ENCODE measurements around the gene PPIF.

The PPIF gene

DNA sequence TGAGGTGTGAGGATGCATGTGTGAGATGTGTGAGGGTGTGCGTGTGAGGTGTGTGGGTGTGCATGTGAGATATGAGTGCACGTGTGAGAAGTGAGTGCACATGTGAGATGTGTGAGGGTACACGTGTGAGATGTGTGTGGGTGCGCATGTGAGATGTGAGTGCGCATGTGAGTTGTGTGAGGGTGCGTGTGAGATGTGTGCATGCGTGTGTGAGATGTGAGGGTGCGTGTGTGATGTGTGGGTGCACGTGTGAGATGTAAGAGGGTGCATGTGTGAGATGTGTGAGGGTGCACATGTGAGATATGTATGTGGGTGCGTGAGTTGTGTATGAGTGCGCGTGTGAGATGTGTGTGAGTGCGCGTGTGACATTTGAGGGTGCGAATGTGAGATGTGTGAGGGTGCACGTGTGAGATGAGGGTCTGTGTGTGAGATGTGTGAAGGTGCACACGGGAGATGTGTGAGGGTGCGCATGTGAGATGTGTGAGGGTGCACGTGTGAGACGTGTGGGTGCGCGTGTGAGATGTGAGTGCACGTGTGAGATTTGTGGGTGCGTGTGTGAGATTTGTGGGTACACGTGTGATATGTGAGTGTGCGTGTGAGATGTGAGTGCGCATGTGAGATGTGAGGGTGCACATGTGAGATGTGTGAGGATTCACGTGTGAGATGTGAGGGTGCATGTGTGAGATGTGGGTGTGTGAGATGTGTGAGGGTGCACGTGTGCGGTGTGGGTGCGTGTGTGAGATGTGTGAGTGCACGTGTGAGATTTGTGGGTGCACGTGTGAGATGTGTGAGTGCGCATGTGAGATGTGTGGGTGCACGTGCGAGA, 30.5 kb downstream of the PPIF start:
- TF ChIP-seq, protein P1, sequence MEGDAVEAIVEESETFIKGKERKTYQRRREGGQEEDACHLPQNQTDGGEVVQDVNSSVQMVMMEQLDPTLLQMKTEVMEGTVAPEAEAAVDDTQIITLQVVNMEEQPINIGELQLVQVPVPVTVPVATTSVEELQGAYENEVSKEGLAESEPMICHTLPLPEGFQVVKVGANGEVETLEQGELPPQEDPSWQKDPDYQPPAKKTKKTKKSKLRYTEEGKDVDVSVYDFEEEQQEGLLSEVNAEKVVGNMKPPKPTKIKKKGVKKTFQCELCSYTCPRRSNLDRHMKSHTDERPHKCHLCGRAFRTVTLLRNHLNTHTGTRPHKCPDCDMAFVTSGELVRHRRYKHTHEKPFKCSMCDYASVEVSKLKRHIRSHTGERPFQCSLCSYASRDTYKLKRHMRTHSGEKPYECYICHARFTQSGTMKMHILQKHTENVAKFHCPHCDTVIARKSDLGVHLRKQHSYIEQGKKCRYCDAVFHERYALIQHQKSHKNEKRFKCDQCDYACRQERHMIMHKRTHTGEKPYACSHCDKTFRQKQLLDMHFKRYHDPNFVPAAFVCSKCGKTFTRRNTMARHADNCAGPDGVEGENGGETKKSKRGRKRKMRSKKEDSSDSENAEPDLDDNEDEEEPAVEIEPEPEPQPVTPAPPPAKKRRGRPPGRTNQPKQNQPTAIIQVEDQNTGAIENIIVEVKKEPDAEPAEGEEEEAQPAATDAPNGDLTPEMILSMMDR (IDR thresholded peaks at IDR 0.05; ENCODE audit: insufficient read depth, low read length, poor library complexity, severe bottlenecking): no peak
- no peaks in the 10 kb centered on the region for H3K36me3 ChIP-seq (ENCODE audit: control insufficient read depth, insufficient read depth, low read length)
- no peak for DNase-seq (ENCODE audit: extremely low read depth, insufficient read length)
- no peaks in the 10 kb centered on the region; the same call in none of the 2 replicates for H3K27me3 ChIP-seq (replicated peaks; ENCODE audit: control insufficient read depth, insufficient read depth, low read length)
- H3K4me3 ChIP-seq (replicated peaks; ENCODE audit: low read depth, low read length): no peak overlapping the region

DNA sequence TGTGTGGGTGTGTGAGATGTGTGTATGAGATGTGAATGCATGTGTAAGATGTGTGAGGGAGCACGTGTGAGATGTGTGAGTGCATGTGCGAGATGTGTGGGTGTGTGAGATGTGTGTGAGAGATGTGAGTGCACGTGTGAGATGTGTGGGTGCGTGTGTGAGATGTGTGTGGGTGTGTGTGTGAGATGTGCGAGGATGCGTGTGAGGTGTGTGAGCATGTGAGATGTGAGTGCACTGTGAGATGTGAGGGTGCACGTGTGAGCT, 31.0 kb downstream of the PPIF start:
- DNase-seq (ENCODE audit: extremely low read depth, insufficient read length): no peak
- no peaks in the 10 kb centered on the region for H3K36me3 ChIP-seq (ENCODE audit: control insufficient read depth, insufficient read depth, low read length)
- TF ChIP-seq, protein P1 (IDR thresholded peaks at IDR 0.05; ENCODE audit: insufficient read depth, low read length, poor library complexity, severe bottlenecking): no peak
- no peaks in the 10 kb centered on the region; the same call in none of the 2 replicates for H3K27me3 ChIP-seq (replicated peaks; ENCODE audit: control insufficient read depth, insufficient read depth, low read length)
- H3K4me3 ChIP-seq (replicated peaks; ENCODE audit: low read depth, low read length): no peak overlapping the region

DNA sequence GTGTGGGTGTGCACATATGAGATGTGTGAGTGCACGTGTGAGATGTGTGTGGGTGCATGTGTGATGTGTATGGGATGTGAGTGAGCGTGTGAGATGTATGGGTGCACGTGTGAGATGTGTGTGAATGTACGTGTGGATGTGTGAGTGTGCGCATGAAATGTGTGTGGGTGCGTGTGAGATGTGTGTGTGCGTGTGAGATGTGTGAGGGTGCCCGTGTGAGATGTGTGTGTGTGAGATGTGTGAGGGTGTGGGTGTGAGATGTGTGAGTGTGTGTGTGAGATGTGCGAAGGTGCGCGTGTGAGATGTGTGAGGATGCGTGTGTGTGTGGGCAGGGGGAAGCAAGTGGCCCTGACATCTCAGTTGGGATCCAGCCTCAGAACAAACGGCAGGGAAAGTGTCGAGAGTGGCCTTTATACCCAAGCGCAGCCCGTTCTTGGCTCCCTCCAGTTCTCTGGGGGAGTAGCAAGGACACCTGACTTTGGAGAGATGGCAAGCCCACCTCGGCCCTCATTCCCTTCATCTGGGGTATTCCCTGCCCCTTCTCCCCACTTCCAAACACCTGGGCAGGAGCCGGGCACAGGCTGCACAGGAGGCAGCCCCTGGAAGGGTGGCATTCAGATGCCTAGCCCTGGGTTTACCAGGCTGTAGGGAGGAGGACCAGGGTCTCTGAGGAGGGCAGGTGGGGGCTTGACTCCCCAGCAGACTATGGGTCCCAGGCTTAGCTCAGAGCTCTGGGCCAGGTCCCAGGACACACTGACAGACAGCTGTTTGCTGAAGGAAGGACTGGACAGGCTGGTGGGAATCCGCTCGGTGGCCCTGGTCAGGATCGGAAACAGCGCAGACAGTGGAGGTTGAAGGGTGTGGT, 31.6 kb downstream of the PPIF start:
- Histone ChIP-seq H3K36me3 (ENCODE audit: control insufficient read depth, insufficient read depth, low read length) (no peaks in the 10 kb centered on the region), H3K27me3 (replicated peaks; ENCODE audit: control insufficient read depth, insufficient read depth, low read length) (no peaks in the 10 kb centered on the region; the same call in none of the 2 replicates), H3K4me3 (replicated peaks; ENCODE audit: low read depth, low read length) (no peak overlapping the region)
- TF ChIP-seq, protein P1 (IDR thresholded peaks at IDR 0.05; ENCODE audit: insufficient read depth, low read length, poor library complexity, severe bottlenecking): no peak
- DNase-seq (ENCODE audit: extremely low read depth, insufficient read length): no peak

DNA sequence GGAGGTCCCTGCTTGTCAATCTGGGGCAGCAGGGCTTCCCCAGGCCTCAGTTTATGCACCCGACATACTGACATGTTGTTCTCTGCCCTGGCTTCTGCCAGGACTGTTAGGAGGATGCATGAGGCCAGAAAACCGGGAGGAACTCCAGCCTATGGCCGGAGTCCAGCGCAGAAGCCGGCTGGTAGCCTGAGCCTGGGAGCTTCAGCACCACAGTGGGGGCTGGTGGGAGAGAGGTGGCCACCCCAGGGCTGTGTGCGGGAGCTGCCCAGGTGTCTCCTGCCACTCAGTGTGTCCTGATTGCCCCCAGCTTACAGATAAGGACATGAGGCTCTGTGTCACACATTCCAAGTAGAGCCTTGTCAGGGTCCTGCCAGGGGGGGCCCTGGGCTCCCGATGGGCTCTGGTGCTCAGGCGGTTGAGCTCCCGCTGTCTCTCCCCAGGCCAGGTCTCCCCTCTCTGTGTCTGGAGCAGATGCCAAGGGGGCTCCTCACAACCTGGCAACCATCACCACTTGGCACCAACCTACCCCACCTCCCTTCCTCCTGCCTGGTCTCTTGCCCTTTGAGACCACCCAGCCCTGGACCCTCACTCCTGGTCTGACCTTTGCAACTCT, 32.3 kb downstream of the PPIF start:
- H3K36me3 ChIP-seq (ENCODE audit: control insufficient read depth, insufficient read depth, low read length): no peaks in the 10 kb centered on the region
- TF ChIP-seq, protein P1 (IDR thresholded peaks at IDR 0.05; ENCODE audit: insufficient read depth, low read length, poor library complexity, severe bottlenecking): no peak
- H3K27me3 ChIP-seq (replicated peaks; ENCODE audit: control insufficient read depth, insufficient read depth, low read length): no peaks in the 10 kb centered on the region; the same call in none of the 2 replicates
- DNase-seq (ENCODE audit: extremely low read depth, insufficient read length): no peak
- H3K4me3 ChIP-seq (replicated peaks; ENCODE audit: low read depth, low read length): no peak overlapping the region

DNA sequence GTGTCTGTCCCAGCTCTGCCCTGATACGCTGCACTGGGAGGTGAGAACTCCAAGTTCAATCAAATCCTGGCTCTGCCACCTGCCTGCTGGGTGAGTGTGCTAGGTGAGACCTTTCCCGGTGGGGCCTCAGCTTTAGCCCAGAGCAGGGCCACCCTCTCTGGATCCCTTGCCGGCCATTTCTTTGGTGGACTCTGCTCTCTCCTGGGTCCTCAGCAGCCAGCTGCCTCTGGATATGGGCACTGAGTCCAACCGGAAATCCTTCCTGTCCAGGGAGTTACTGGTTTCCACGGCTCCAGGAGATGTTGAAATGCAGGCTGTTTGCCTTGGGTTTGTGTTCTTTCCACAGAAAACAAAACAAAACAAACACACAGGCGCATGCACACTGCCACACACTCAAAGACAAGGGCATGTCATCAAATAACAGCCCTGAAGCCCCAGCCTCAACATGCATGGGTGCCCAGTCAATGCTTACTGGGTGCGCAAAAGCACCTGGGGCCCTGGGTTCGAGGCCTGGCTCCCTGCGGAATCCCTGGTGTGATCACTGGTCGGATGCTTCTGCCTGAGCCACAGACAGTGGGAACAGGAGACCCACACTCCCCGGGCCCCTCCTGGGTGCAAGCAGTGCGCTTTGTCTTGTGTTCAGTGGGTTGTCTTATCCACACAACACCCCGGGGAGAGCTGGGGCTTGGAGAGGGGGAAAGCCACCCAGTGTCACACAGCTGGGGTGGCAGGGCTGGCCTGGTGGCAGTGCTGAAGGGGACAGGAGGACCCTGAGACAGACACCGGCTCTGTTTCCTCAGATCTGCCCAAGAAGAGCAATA, 33.1 kb downstream of the PPIF start:
- Histone ChIP-seq H3K4me3 (replicated peaks; ENCODE audit: low read depth, low read length) (no peak overlapping the region), H3K27me3 (replicated peaks; ENCODE audit: control insufficient read depth, insufficient read depth, low read length) (no peaks in the 10 kb centered on the region; the same call in none of the 2 replicates), H3K36me3 (ENCODE audit: control insufficient read depth, insufficient read depth, low read length) (no peaks in the 10 kb centered on the region)
- no peak for DNase-seq (ENCODE audit: extremely low read depth, insufficient read length)
- TF ChIP-seq, protein P1 (IDR thresholded peaks at IDR 0.05; ENCODE audit: insufficient read depth, low read length, poor library complexity, severe bottlenecking): no peak

Measured in GM06990 (cell line).